Smooth muscle cell (in vitro differentiated cells): Measurements from ENCODE around the gene SAMD4B. TPM values are rescaled to one million over a fixed set of nuclear protein-coding genes. Genes with fewer than 3 reads are reported as not detected.

Source experiments
- DNase-seq: peaks from one replicate; lab custom pipeline; 2025; ENCODE audit not compliant: unreplicated experiment; lab: John Stamatoyannopoulos, UW
- H2AFZ ChIP-seq: fragments of 200-600 bp; sonication (generic); 2 replicates; pipeline ENCODE4 v1.6.0; 2016; ENCODE audit warnings: antibody characterized with exemption, low read depth, mild to moderate bottlenecking
- H3F3A ChIP-seq: fragments of 200-600 bp; sonication (generic); 2 replicates; pipeline ENCODE4 v1.6.0; 2017; ENCODE audit warnings: antibody characterized with exemption, low read depth
- H3K27ac ChIP-seq: fragments of 200-600 bp; sonication (generic); 2 replicates; pipeline ENCODE4 v1.5.1; 2016; ENCODE audit warnings: low read depth, mild to moderate bottlenecking
- H3K27me3 ChIP-seq: fragments of 200-600 bp; sonication (generic); 2 replicates; pipeline ENCODE4 v1.6.1; 2016; ENCODE audit warnings: low read depth, mild to moderate bottlenecking
- H3K36me3 ChIP-seq: fragments of 200-600 bp; sonication (generic); 2 replicates; pipeline ENCODE4 v1.5.1; 2016; ENCODE audit warnings: low read depth
- H3K4me1 ChIP-seq: fragments of 200-600 bp; sonication (generic); 2 replicates; pipeline ENCODE4 v1.5.1; 2016; ENCODE audit warnings: low read depth
- H3K4me2 ChIP-seq: fragments of 200-600 bp; sonication (generic); 2 replicates; pipeline ENCODE4 v1.6.0; 2016; ENCODE audit warnings: mild to moderate bottlenecking
- H3K4me3 ChIP-seq: fragments of 200-600 bp; sonication (generic); 2 replicates; pipeline ENCODE4 v1.5.1; 2016; ENCODE audit warnings: mild to moderate bottlenecking
- H3K79me2 ChIP-seq: fragments of 200-600 bp; sonication (generic); 2 replicates; pipeline ENCODE4 v1.6.0; 2016; ENCODE audit warnings: low read depth, mild to moderate bottlenecking
- H3K9ac ChIP-seq: fragments of 200-600 bp; sonication (generic); 2 replicates; pipeline ENCODE4 v1.6.0; 2016; ENCODE audit warnings: low read depth
- H3K9me3 ChIP-seq: fragments of 200-600 bp; sonication (generic); replicated peaks from 2 replicates; pipeline ENCODE4 v1.5.1; 2016; ENCODE audit warnings: low read depth
- H4K20me1 ChIP-seq: fragments of 200-600 bp; sonication (generic); 2 replicates; pipeline ENCODE4 v1.6.0; 2016; ENCODE audit warnings: low read depth
- CTCF ChIP-seq: fragments of 200-600 bp; sonication (generic); IDR thresholded peaks from 2 replicates; pipeline ENCODE4 v1.5.1; 2017; ENCODE audit warnings: borderline replicate concordance, mild to moderate bottlenecking, antibody characterized with exemption; ENCODE audit not compliant: insufficient read depth, poor library complexity, severe bottlenecking
- WGBS: methylation state at CpG from one replicate; pipeline ENCODE4 v1.1.7; 2016; ENCODE audit warnings: low lambda C conversion rate; 5-methylcytosine and 5-hydroxymethylcytosine counted together
- polyA plus RNA-seq: library from polyadenylated mRNA; unstranded; fragments of >200 nt; fragmentation: Nextera tagmentation; extraction: Ambion mirVana; gene quantifications from 2 replicates; pipeline ENCODE4 v1.2.1, GENCODE V29; 2016
- total RNA-seq: library from RNA; depleted of rRNA; stranded (reverse); fragments of >200 nt; gene quantifications from 2 replicates; pipeline ENCODE4 v1.2.3, GENCODE V29; 2014

SAMD4B gene
- total and polyA plus RNA-seq, 2 experiments from 2014 or later, result 58.3 to 61.8 TPM

- Histone ChIP-seq H4K20me1 (peaks cover 34% of the 10 kb centered on the region), H3K9me3 (no peaks in the 10 kb centered on the region), H3K4me1 (no peaks in the 10 kb centered on the region), H3K9ac (no peak overlapping the region), H3F3A (no peaks in the 10 kb centered on the region), H3K79me2 (no peaks in the 10 kb centered on the region), H3K27me3 (no peaks in the 10 kb centered on the region), H2AFZ (no peak overlapping the region), H3K4me2 (no peak overlapping the region), H3K27ac (no peak overlapping the region), H3K4me3 (no peak overlapping the region), H3K36me3 (peaks cover 6% of the 10 kb centered on the region)
- no peak for DNase-seq
- TF ChIP-seq CTCF, result no peak
- WGBS, result 93% methylated on average over 6 of the region's 6 CpGs
Observed at GRCh38 chr19:39362682-39363657, 20.7 kb downstream of the SAMD4B start.

GRCh38 chr19:39363901-39364457, 21.8 kb downstream of the SAMD4B start:
- Histone ChIP-seq H3K79me2 (no peaks in the 10 kb centered on the region), H2AFZ (no peak overlapping the region), H4K20me1 (peaks cover 43% of the 10 kb centered on the region), H3K27me3 (no peaks in the 10 kb centered on the region), H3K9ac (no peak overlapping the region), H3K4me3 (no peak overlapping the region), H3K9me3 (no peaks in the 10 kb centered on the region), H3K27ac (no peak overlapping the region), H3K4me1 (no peaks in the 10 kb centered on the region), H3F3A (no peaks in the 10 kb centered on the region), H3K4me2 (no peak overlapping the region), H3K36me3 (peaks cover 6% of the 10 kb centered on the region)
- 92% methylated on average over 5 of the region's 5 CpGs for WGBS
- no peak for TF ChIP-seq CTCF
- no peak for DNase-seq

- no peak for DNase-seq
- H3K4me1 ChIP-seq, result no peaks in the 10 kb centered on the region
- no peak overlapping the region for H3K4me2 ChIP-seq
- H3K79me2 ChIP-seq, result no peaks in the 10 kb centered on the region
- H3K4me3 ChIP-seq, result no peak overlapping the region
- H3K27me3 ChIP-seq, result no peaks in the 10 kb centered on the region
- no peak overlapping the region for H3K27ac ChIP-seq
- no peaks in the 10 kb centered on the region for H3K36me3 ChIP-seq
- TF ChIP-seq CTCF, result no peak
- H3K9me3 ChIP-seq, result no peaks in the 10 kb centered on the region
- H2AFZ ChIP-seq, result no peak overlapping the region
- WGBS, result 100% methylated on average over 1 of the region's 1 CpG
- peaks cover 44% of the 10 kb centered on the region for H4K20me1 ChIP-seq
- no peak overlapping the region for H3K9ac ChIP-seq
- no peaks in the 10 kb centered on the region for H3F3A ChIP-seq
Observed at GRCh38 chr19:39365531-39365930, 23.3 kb downstream of the SAMD4B start.
